GM10847 (cell line): Measurements from ENCODE around the gene MRTFB.

Experiments used
- POLR2A ChIP-seq: IDR thresholded peaks from 2 replicates; pipeline ENCODE4 v1.6.1; 2011; ENCODE audit not compliant: insufficient read length; ENCODE audit errors: extremely low read depth

MRTFB gene

DNA sequence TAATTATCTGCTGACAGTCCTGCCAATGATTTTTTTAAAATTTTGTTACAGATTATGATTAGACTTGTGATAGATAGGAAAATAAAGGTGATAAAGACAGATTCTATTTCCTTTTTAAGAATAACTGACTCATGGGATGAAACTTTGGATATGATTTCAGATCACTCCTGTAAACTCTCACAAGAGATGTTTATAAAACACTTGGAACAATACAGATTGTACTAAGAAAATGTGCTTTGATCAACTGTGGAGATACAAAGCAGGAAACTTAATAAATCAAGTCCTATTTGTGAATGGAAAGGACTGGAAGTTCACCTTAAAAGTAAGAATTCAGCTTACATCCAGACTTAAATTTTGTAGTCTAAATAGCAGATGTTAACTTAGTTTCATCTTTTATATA is 21.4 kb downstream of the MRTFB start:
- no peak for TF ChIP-seq POLR2A

DNA sequence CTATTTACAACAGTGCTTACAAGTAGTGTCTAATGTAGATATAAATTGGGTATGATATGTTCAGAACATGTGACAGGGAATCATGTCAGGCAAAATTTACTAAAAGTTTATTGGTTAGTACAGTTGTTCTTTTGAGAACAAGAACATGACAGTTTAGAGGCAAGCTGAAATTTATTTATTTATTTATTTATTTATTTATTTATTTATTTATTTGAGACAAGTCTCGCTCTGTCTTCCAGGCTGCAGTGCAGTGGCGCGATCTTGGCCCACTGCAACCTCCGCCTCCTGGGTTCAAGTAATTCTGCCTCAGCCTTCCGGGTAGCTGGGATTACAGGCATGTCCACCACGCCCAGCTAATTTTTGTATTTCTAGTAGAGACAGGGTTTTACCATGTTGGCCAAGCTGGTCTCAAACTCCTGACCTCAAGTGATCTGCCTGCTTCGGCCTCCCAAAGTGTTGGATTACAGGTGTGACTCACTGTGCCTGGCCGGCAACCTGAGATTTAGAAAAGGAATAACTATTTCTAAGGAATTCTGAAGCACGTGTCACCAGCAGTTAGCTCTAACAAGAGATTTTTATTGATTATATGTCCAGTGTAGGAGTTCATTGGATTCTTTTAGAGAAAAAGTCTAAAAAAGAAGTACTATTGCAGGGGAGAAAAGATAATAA is 24.9 kb downstream of the MRTFB start:
- TF ChIP-seq POLR2A: no peak

DNA sequence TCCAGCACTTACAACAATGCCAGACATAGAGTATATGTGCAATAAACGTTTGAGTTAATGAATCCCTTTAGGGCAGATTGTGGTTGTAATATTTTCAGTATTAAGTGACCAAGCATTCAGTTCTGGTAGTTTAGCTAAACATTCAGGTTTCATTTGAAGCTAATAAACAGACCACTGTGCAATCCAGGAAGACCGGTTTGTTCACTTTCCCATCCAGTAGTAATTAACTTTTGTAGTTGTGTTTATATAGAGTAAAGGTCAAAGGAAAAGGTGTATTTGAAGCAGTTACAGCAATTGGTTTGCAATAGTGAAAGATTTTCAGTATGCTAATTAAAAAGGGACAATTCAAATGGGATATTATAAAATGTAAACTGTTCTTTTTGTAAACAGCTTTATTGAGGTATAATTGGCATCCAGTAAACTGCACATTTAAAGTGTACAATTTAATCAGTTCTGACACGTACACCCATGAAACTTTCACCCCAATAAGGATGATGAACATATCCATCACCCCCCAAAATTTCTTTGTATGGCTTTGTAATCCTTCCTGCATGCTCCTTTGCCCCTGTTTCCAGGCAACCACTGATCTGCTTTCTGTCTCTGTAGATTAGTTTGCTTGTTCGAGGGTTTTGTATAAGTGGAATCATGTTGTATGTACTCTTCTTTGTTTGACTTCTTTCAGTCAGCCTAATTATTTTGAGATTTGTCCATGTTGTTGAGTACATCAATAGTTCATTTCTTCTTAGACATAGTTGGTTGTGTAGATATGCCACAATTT is 26.3 kb downstream of the MRTFB start:
- TF ChIP-seq POLR2A: no peak

GRCh38 chr16:14098081-14098480 is 27.0 kb downstream of the MRTFB start:
- TF ChIP-seq POLR2A: no peak

- TF ChIP-seq POLR2A: no peak
Observed at GRCh38 chr16:14100825-14101224, 29.7 kb downstream of the MRTFB start.

DNA sequence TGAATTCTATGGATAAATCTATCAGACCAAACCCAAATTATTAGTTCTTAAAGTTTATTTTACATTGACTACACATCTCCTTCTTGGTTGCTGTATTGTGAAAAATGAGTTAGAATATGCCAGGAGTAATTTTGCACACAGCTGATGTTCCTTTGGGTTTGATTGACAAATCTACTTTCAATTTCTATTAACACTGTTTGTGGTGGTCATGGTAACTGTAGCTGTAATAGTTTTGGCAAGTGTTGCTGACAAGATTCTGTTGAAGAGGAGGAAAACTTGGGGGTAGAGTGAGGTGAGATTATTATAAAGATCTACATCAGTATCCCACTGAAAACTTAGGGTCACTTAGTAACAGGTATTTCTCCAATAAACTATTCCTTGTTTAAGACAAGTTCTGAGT is 30.3 kb downstream of the MRTFB start:
- TF ChIP-seq POLR2A: no peak

GRCh38 chr16:14102925-14103720 is 32.0 kb downstream of the MRTFB start:
- TF ChIP-seq POLR2A: no peak

GRCh38 chr16:14104066-14104465 is 32.9 kb downstream of the MRTFB start:
- TF ChIP-seq POLR2A: no peak

DNA sequence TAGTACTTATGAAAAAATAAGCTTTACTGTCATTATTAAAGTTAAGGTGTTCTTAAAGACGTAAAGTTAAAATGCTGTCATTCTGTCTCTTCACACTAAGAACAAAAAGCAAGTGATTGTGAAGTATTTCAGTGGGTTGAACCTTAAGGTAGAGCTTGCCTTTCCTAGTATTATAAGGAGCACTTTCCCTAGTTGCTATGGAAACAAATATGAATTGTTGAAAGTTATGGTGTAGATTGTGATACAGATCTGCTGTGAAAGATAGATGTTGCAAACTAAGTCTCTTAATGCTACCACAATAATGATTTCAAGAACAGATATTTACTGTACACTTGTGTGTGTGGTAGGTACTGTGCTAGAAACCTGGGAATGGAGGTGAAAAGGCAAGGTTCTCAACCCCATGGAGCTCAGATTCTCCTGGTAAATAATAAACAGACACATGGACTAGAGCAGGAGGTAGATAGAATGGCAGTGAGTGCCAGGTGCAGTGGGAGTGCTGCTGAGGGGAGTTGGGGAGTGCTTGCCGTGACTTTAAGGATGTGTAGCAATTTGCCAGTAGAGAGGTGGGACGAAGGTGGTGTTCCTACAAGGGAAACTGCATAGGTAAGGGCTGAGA is 34.7 kb downstream of the MRTFB start:
- TF ChIP-seq POLR2A: no peak

DNA sequence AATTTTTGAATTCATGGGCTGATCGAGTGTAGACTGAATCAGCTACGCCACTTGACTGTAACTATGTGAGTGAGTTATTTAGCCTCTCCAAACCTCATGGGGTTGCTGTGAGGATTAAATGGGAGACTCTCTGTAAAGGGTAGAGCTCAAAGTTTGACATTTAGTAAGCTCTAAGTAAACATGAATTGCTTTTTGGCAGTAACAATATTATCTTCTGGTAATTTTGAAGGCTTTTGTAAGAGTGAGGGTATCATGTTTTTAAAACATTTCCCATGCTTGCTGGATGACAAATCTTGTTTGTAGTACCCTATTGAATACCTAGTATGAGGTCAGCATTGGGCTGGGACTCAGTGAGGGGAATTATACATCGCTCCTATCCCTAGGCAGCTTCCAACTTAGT is 35.3 kb downstream of the MRTFB start:
- no peak for TF ChIP-seq POLR2A

DNA sequence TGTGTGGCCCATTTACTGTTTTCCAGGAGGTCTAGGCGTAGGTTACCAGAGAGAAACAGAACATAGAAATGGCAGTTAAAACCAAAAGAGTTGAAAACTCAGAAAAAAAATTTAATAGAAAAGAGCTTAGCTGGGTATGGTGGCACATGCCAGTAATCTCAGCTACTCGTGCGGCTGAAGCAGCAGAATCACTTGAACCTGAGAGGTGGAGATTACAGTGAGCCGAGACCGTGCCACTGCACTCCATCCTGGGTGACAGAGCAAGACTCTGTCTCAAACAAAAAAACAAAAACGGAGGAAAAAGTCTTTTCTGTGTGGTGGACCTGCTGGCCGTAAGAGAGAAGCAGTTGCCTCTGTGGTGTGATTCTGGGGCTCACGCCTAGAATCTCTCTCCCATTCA is 35.8 kb downstream of the MRTFB start:
- no peak for TF ChIP-seq POLR2A

DNA sequence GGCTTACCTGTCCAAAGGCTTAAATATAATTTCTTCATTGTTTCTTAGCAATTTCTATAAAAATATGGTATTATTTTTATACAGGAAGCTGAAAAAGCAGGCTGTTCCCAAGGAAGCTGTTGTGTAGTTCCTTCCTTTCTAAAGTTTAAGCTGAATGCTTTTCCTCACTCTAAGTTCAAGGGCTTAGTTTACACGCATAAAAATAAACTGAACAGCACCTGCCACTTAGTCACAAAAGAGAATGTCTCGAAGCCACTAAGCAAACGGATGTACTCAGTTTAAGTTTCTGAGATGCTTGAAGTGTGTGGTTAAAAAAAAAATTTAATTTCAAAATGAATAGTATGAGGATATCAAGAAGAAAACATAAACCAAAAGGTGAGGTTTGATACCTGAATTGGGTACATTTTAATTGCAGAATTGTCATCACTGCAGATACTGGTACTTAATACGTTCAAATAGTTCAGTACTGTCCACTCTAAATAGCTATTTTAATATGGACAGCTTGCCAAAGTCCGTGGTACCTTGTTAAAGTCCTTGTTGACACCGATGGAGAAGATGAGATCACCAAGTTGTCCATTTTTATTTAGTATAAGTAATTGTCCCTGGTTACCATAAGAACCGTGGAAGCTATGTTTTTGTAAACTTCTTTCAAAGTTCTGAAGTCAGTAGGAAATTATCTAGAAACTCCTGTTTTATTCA is 38.1 kb downstream of the MRTFB start:
- TF ChIP-seq POLR2A: no peak

- no peak for TF ChIP-seq POLR2A
Observed at GRCh38 chr16:14109782-14110727, 38.9 kb downstream of the MRTFB start.

- no peak for TF ChIP-seq POLR2A
Observed at GRCh38 chr16:14110728-14111251, 39.7 kb downstream of the MRTFB start.
